Subcutaneous adipose tissue (tissue), 4 donors: ENCODE results near the gene WDR43. TPM values are rescaled to one million over a fixed set of nuclear protein-coding genes. Genes with fewer than 3 reads are reported as not detected.

Source experiments
- total RNA-seq, 4 donors: library from RNA; depleted of rRNA; stranded (reverse); fragments of >200 nt; gene quantifications; one replicate each; pipeline ENCODE4 v1.1.0, GENCODE V29; 2016
- TF ChIP-seq, protein P1 (sequence below): fragments of 450-650 bp; IDR thresholded peaks from one replicate; pipeline ENCODE4 v1.5.1; 2016; ENCODE audit warnings: low read depth, mild to moderate bottlenecking, control low read depth, antibody characterized with exemption, moderate library complexity

Gene WDR43
- total RNA-seq, 4 donors from 2014 or later = 39.4 to 72.9 (median 48.1) TPM

DNA sequence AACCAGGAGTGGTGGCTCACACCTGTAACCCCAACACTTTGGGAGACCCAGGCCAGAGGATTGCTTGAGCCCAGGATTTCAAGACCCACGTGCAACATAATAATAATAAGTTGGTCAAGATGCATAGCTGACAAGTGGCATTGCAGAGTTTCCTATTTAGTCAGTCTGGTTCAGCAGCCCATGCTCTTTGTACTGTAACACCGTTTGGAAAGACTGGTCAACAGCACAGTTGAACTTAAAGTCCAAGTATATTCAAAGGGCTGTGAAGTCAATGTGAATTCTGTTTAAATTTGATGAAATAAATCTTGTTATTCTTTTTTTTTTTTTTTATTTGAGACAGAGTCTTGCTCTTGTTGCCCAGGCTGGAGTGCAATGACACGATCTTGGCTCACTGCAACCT is 22.8 kb upstream of the WDR43 start:
- TF ChIP-seq, protein P1, sequence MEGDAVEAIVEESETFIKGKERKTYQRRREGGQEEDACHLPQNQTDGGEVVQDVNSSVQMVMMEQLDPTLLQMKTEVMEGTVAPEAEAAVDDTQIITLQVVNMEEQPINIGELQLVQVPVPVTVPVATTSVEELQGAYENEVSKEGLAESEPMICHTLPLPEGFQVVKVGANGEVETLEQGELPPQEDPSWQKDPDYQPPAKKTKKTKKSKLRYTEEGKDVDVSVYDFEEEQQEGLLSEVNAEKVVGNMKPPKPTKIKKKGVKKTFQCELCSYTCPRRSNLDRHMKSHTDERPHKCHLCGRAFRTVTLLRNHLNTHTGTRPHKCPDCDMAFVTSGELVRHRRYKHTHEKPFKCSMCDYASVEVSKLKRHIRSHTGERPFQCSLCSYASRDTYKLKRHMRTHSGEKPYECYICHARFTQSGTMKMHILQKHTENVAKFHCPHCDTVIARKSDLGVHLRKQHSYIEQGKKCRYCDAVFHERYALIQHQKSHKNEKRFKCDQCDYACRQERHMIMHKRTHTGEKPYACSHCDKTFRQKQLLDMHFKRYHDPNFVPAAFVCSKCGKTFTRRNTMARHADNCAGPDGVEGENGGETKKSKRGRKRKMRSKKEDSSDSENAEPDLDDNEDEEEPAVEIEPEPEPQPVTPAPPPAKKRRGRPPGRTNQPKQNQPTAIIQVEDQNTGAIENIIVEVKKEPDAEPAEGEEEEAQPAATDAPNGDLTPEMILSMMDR = no peak

DNA sequence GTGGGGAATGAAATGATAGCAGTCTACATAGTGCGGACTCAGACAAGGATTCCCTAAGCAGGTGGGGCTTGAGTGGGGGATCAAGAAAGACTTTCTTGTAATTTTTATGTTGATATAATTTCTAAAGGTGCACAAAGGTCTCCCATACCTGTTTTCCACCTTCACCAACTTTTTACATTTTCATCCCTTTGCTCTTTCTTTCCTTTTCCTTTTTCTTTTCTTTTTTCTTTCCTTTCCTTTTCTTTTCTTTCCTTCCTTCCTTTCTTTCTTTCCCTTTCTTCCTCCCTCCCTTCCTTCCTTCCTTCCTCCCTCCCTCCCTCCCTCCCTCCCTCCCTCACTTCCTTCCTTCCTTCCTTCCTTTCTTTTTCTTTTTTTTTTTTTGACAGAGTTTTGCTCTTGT is 14.3 kb upstream of the WDR43 start:
- TF ChIP-seq, protein P1 = no peak

DNA sequence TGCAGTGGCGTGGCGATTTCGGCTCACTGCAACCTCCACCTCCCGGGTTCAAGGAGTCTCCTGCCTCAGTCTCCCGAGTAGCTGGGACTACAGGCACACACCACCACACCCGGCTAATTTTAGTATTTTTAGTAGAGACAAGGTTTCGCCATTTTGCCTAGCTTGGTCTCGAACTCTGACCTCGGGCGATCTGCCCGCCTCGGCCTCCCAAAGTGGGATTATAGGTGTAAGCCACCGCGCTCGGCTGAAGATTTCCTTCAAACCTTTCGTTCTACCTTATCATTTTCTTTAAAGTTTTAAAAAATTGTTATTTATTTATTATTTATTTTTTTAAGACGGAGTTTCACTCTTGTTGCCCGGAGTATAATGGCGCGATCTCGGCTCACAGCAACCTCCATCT is 979 bp upstream of the WDR43 start:
- TF ChIP-seq, protein P1 = no peak

DNA sequence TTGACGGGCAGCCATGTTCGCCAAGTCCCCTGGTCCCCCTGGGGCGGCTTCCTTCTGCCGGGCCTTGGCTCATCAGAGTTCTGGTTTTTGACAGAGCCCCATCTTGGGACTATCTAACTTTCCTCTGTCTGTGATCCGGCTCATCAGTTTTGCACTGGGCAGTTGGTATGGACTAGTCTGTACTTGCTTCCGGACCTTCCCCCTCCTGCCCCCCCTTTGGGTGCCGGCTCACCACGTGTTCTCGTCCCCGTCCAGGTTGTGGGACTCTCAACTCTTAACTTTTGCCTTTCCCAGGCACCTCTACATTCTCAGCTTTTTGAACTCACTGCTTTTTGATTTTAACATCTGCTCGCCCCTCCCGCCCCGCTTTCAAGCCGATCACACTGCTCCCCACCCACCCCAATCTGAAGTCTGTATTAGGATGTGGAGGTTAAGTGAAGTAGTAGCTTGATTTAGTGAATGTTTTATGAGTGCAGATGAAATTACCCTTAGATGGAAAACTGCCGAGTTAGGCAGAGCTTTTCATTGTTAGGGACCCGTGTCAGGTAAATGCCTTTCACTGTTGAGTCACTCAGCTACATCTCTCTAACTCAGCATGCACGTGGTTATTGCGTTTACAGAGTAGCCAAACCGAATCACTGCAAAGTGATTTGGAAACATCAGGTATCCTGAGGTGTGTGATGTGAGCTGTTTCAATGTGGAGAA is 874 bp downstream of the WDR43 start:
- TF ChIP-seq, protein P1 = no peak

DNA sequence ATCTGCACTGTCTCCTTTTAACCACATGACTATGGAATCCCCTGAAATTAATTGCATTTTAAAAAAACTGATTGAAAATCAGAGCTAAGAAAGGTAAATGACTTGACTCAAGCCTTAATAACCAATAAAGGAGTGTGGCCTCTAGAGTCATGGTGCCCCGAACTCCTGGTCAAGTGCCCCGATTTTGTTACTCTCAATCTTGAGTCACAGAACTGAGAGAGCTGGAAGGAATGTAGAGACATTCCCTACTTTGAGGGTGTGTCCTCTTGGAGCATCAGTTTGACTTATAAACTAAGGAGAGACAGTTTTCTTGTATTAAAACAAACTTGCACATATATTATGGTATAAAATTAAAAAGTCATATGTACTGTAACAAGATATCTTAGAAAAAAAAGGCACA is 2.4 kb downstream of the WDR43 start:
- TF ChIP-seq, protein P1 = no peak

DNA sequence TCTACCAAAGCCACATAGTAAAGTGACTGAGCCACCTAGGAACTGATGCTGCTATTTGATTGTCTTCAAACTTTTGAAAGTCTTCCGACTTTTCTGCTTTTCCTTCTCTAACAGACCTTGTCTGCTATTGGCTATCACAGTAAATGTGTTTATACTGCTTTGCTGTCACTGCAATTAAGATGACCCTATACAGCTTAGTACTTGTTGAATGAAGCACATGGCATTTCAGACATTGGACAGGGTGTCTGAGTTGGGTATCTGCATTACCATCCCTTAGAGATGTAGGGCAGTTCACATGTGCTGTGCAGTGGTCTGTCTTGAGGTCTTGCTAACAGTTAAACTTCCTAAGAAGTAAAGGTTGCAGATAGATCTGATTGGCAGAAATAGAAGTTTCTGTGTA is 3.6 kb downstream of the WDR43 start:
- TF ChIP-seq, protein P1 = no peak

DNA sequence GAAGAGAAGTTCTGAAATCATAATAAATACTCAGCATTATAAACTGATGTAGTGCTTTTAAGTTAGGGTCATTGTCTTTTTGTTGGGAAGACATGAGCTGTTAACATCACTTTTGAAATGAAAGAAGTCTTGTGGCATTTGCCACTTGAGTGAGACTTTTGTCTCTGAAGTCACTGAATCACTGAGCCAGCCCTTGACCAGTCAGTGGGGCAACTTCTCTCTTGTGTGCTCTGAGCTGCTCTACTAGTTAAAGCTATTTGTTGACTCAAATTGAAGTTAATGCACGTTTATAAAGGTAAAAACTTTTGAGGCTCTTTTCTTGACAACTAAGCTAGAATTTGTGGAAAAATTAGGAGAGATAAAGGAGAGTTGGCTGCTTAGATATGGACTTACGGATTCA is 6.7 kb downstream of the WDR43 start:
- TF ChIP-seq, protein P1 = no peak
